ENCODE data around the gene SENP3.

Gene SENP3

GRCh38 chr17:7574176-7574953 is 12.6 kb downstream of the SENP3 start:
- peak overlapping the region; percentile 93; the same call in 1 of the 2 replicates for H3K27ac ChIP-seq (ENCODE audit: low read length)
- H3K27me3 ChIP-seq (replicated peaks; ENCODE audit: insufficient read depth, low read length): no peaks in the 10 kb centered on the region
- no peaks in the 10 kb centered on the region for H3K9me3 ChIP-seq (replicated peaks; ENCODE audit: insufficient read depth, low read length)
- no peak overlapping the region for H2AFZ ChIP-seq (ENCODE audit: low read length)
- peaks cover 51% of the 10 kb centered on the region for H4K20me1 ChIP-seq (ENCODE audit: insufficient read depth, low read length)
- peaks cover 69% of the 10 kb centered on the region for H3F3A ChIP-seq (ENCODE audit: insufficient read depth, low read length)
- DNase-seq: no peak
- no peaks in the 10 kb centered on the region for H3K9me2 ChIP-seq (replicated peaks; ENCODE audit: insufficient read depth, low read length)
- TF ChIP-seq CTCF (IDR thresholded peaks at IDR 0.05; ENCODE audit: low read length): no peak
- no peak for TF ChIP-seq EZH2 (optimal IDR thresholded peaks at IDR 0.05; ENCODE audit: low read depth, low read length)
- no peak for TF ChIP-seq EZH2phosphoT487 (IDR thresholded peaks at IDR 0.05; ENCODE audit: low read length)
- peak overlapping the region; percentile 100 for H3K9ac ChIP-seq (ENCODE audit: low read length)
- H3K4me2 ChIP-seq (ENCODE audit: low read depth, low read length): peak overlapping the region; percentile 94
- peaks cover 34% of the 10 kb centered on the region for H3K36me3 ChIP-seq (replicated peaks; ENCODE audit: insufficient read depth, low read length)
- peaks cover 56% of the 10 kb centered on the region for H3K4me1 ChIP-seq (ENCODE audit: low read length)
- H3K4me3 ChIP-seq (ENCODE audit: low read length): peak overlapping the region; percentile 99
- peaks cover 71% of the 10 kb centered on the region for H3K79me2 ChIP-seq (ENCODE audit: low read length)

GRCh38 chr17:7575481-7575883 is 13.8 kb downstream of the SENP3 start:
- Histone ChIP-seq H3K79me2 (ENCODE audit: low read length) (peaks cover 71% of the 10 kb centered on the region), H3K9ac (ENCODE audit: low read length) (peak overlapping the region; percentile 10; the same call in 1 of the 2 replicates), H3K9me3 (replicated peaks; ENCODE audit: insufficient read depth, low read length) (no peaks in the 10 kb centered on the region), H4K20me1 (ENCODE audit: insufficient read depth, low read length) (peaks cover 51% of the 10 kb centered on the region), H3K36me3 (replicated peaks; ENCODE audit: insufficient read depth, low read length) (peaks cover 34% of the 10 kb centered on the region), H2AFZ (ENCODE audit: low read length) (no peak overlapping the region), H3K9me2 (replicated peaks; ENCODE audit: insufficient read depth, low read length) (no peaks in the 10 kb centered on the region), H3K4me3 (ENCODE audit: low read length) (no peak overlapping the region), H3K27me3 (replicated peaks; ENCODE audit: insufficient read depth, low read length) (no peaks in the 10 kb centered on the region), H3F3A (ENCODE audit: insufficient read depth, low read length) (peaks cover 79% of the 10 kb centered on the region), H3K4me1 (ENCODE audit: low read length) (peaks cover 66% of the 10 kb centered on the region), H3K4me2 (ENCODE audit: low read depth, low read length) (peak overlapping the region; percentile 94), H3K27ac (ENCODE audit: low read length) (peak overlapping the region; percentile 20; the same call in 1 of the 2 replicates)
- no peak for DNase-seq
- TF ChIP-seq EZH2phosphoT487 (IDR thresholded peaks at IDR 0.05; ENCODE audit: low read length) (no peak), EZH2 (optimal IDR thresholded peaks at IDR 0.05; ENCODE audit: low read depth, low read length) (no peak), CTCF (IDR thresholded peaks at IDR 0.05; ENCODE audit: low read length) (no peak)

GRCh38 chr17:7575959-7576358 is 14.2 kb downstream of the SENP3 start:
- Histone ChIP-seq H3K9me3 (replicated peaks; ENCODE audit: insufficient read depth, low read length) (no peaks in the 10 kb centered on the region), H3K36me3 (replicated peaks; ENCODE audit: insufficient read depth, low read length) (peaks cover 34% of the 10 kb centered on the region), H2AFZ (ENCODE audit: low read length) (no peak overlapping the region), H3K9ac (ENCODE audit: low read length) (no peak overlapping the region), H3K4me2 (ENCODE audit: low read depth, low read length) (peak overlapping the region; percentile 94; the same call in 1 of the 2 replicates), H3F3A (ENCODE audit: insufficient read depth, low read length) (peaks cover 80% of the 10 kb centered on the region), H3K4me1 (ENCODE audit: low read length) (peaks cover 66% of the 10 kb centered on the region), H4K20me1 (ENCODE audit: insufficient read depth, low read length) (peaks cover 51% of the 10 kb centered on the region), H3K79me2 (ENCODE audit: low read length) (peaks cover 75% of the 10 kb centered on the region), H3K27me3 (replicated peaks; ENCODE audit: insufficient read depth, low read length) (no peaks in the 10 kb centered on the region), H3K4me3 (ENCODE audit: low read length) (no peak overlapping the region), H3K9me2 (replicated peaks; ENCODE audit: insufficient read depth, low read length) (no peaks in the 10 kb centered on the region), H3K27ac (ENCODE audit: low read length) (peak overlapping the region; percentile 6; the same call in 1 of the 2 replicates)
- TF ChIP-seq CTCF (IDR thresholded peaks at IDR 0.05; ENCODE audit: low read length): no peak
- no peak for DNase-seq
